HL-60/S4 treated with phorbol 12-myristate 13-acetate at 8.2 ng/mL for 4 days and 3 days (cell line): ENCODE measurements around the gene MRPL58.

ENCODE experiments used
- in situ Hi-C: fragments of 300-500 bp; cut with MboI; formaldehyde crosslinking; loops from 2 replicates; pipeline ENCODE4 v1.15.0; 2022; ENCODE audit warnings: low sequenced_read_pairs

Gene MRPL58

GRCh38 chr17:75046407-75047289, 34.2 kb downstream of the MRPL58 start, which contains the start of the genes ATP5PD and KCTD2:
Gene ATP5PD (minus strand): TSS chr17:75046969. CDS start chr17:75042650, 4,319 bp downstream.
Gene KCTD2 (plus strand): TSS chr17:75047225. CDS start chr17:75047251, 26 bp downstream.
- in situ Hi-C loops = no loop called here

- in situ Hi-C loops = no loop called here
These were observed 35.1 kb downstream of the MRPL58 start for GRCh38 chr17:75047398-75048098.

GRCh38 chr17:75048249-75048878, 35.9 kb downstream of the MRPL58 start:
- in situ Hi-C loops = no loop called here

GRCh38 chr17:75049057-75049456, 36.6 kb downstream of the MRPL58 start:
- in situ Hi-C loops = no loop called here

- in situ Hi-C loops = no loop called here
These were observed 37.2 kb downstream of the MRPL58 start for GRCh38 chr17:75049706-75050105.

- in situ Hi-C loops = no loop called here
These were observed 39.5 kb downstream of the MRPL58 start for GRCh38 chr17:75051941-75052340.

GRCh38 chr17:75059369-75060345, 47.2 kb downstream of the MRPL58 start:
- in situ Hi-C loops = no loop called here

- in situ Hi-C loops = no loop called here
These were observed 48.1 kb downstream of the MRPL58 start for GRCh38 chr17:75060434-75061054.

- in situ Hi-C loops = no loop called here
These were observed 48.6 kb downstream of the MRPL58 start for GRCh38 chr17:75061055-75061438.

- in situ Hi-C loops = no loop called here
These were observed 49.1 kb downstream of the MRPL58 start for GRCh38 chr17:75061618-75062017.

GRCh38 chr17:75063201-75063600, 50.7 kb downstream of the MRPL58 start:
- in situ Hi-C loops = no loop called here

- in situ Hi-C loops = no loop called here
These were observed 51.2 kb downstream of the MRPL58 start for GRCh38 chr17:75063626-75064025.

GRCh38 chr17:75064040-75064439, 51.6 kb downstream of the MRPL58 start:
- in situ Hi-C loops = no loop called here

- in situ Hi-C loops = no loop called here
These were observed 52.0 kb downstream of the MRPL58 start for GRCh38 chr17:75064460-75064859.

GRCh38 chr17:75064867-75065561, 52.5 kb downstream of the MRPL58 start:
- in situ Hi-C loops = no loop called here

GRCh38 chr17:75065562-75066151, 53.2 kb downstream of the MRPL58 start:
- in situ Hi-C loops = no loop called here

- in situ Hi-C loops = no loop called here
These were observed 55.4 kb downstream of the MRPL58 start for GRCh38 chr17:75067856-75068255.

GRCh38 chr17:75068750-75069149, 56.3 kb downstream of the MRPL58 start:
- in situ Hi-C loops = no loop called here

GRCh38 chr17:75069783-75070182, 57.3 kb downstream of the MRPL58 start:
- in situ Hi-C loops = no loop called here
